ENCODE results near the gene PSMB8.

Gene PSMB8

GRCh38 chr6:32852018-32852843 is 8.4 kb upstream of the PSMB8 start:
- peak overlapping the region; percentile 93 to 94 for H3K4me3 ChIP-seq (replicated peaks in 1 of 2; ENCODE audit: low read depth in 2 of 2, low read length in 2 of 2)
- peak in 1 of 2 donors; percentile 23 for DNase-seq (ENCODE audit: low read depth in 2 of 2)
- TF ChIP-seq CTCF (IDR thresholded peaks at IDR 0.05; ENCODE audit: low read depth, low read length) = no peak

DNA sequence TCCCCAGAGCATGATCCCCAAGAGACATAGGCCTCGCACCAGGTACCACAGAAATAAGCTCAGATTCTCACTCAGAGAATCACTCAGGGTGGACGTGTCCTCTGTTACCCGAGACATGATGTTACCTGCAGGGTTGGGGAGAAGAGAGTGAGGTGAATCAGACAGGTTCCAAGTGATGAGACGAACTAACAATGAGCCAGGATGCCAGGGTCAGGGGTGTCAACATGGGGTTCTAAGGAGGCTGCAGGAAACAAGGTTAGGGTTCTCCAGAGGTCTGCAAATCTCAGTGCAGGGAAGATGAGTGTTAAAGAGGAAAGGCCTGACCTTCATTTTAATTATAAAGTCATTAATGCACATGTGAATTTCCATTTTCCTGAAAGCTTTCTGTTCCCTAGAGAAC is 7.2 kb upstream of the PSMB8 start:
- no peak for TF ChIP-seq CTCF (IDR thresholded peaks at IDR 0.05; ENCODE audit: low read depth, low read length)
- no peak overlapping the region for H3K4me3 ChIP-seq (replicated peaks in 1 of 2; ENCODE audit: low read depth in 2 of 2, low read length in 2 of 2)
- DNase-seq (ENCODE audit: low read depth in 2 of 2) = no peak

DNA sequence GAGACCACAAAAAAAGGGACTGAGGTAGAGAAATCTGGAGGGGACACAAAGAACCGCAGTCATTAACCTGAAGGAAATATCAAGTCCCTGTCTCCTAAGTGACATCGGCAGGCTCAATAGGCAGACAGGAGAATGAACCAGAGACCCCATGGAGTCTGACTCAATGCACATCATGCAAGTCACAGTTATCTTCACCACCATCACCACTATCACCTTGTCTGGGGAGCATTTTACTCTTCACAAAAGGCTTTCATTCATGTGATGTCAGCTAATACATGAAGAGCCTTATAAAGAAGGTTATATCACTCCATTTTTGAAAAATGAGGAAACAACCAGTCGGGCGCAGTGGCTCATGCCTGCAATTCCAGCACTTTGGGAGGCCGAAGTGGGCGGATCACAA is 5.3 kb upstream of the PSMB8 start:
- no peak for TF ChIP-seq CTCF (IDR thresholded peaks at IDR 0.05; ENCODE audit: low read depth, low read length)
- H3K4me3 ChIP-seq (replicated peaks in 1 of 2; ENCODE audit: low read depth in 2 of 2, low read length in 2 of 2) = no peak overlapping the region
- DNase-seq (ENCODE audit: low read depth in 2 of 2) = no peak

DNA sequence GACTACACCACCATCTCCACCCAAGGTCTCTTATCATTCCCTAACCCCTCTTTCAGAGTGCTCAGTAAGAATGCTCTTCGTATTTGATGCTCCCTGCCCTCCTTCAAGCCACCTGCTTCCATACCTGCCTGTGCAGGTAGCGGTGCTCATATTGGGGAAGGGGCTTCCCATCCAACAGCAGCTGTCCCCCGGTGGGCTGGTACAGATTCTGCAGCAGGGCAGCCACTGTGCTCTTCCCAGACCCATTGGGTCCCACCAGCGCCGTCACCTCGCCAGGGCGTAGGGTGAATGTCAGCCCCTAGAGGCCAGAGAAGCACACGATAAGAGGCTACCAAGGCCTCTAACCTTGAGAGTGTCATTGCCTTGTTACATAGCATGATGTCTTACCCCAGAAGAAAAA is 3.9 kb upstream of the PSMB8 start:
- H3K4me3 ChIP-seq (replicated peaks in 1 of 2; ENCODE audit: low read depth in 2 of 2, low read length in 2 of 2) = no peak overlapping the region
- no peak for TF ChIP-seq CTCF (IDR thresholded peaks at IDR 0.05; ENCODE audit: low read depth, low read length)

DNA sequence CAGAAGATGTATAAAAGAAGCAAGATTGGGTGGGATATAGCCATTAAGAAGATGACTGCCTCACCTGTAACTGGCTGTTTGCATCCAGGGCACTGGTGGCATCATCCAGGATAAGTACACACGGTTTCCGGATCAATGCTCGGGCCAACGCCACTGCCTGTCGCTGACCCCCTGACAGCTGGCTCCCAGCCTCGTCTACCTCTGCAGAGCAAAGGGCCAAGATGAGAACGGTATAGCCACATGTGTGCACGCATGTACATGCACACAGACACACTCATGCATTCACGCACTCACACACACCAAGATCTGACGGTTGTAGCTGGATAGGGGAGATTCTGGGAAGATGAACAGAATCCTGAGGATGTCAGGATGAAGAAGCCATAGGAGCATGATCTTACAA is 3.2 kb upstream of the PSMB8 start:
- no peak for DNase-seq (ENCODE audit: low read depth in 2 of 2)
- no peak for TF ChIP-seq CTCF (IDR thresholded peaks at IDR 0.05; ENCODE audit: low read depth, low read length)
- H3K4me3 ChIP-seq (replicated peaks in 1 of 2; ENCODE audit: low read depth in 2 of 2, low read length in 2 of 2) = no peak overlapping the region

More for the DNA sequence above, 3.9 kb upstream of the PSMB8 start:
- DNase-seq (ENCODE audit: low read depth in 2 of 2) = no peak

DNA sequence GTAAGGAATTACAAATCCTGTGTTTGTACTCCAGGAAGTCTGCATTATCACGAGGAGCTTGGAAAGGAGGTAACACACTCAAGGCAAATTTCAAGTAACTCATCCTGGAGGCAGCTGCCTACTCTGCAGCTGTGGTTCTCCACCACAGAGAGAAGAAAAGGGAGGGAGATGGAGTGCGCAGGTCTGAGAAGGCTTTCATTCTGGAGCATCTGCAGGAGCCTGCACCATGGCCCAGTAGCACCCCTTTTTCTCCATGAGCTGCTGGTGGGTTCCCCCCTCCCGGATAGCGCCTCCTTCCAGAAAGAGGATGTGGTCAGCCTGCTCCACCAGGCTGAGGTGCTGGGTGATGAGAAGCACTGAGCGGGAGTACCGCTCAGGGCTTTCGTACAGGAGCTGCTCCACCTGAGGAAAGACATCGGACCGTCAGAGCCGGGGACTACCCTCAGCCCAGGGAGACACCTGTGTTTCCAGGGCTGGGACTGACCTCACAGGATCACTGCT is 1.6 kb upstream of the PSMB8 start:
- no peak overlapping the region for H3K4me3 ChIP-seq (replicated peaks in 1 of 2; ENCODE audit: low read depth in 2 of 2, low read length in 2 of 2)
- no peak for TF ChIP-seq CTCF (IDR thresholded peaks at IDR 0.05; ENCODE audit: low read depth, low read length)

More for the DNA sequence above, 1.6 kb upstream of the PSMB8 start:
- DNase-seq (ENCODE audit: low read depth in 2 of 2) = no peak
